IPS DF 6.9 (cell line): ENCODE results near the gene PDE3B.
"Not testable (repeated sequence)": the region's sequence is repeated elsewhere in the genome, so short reads cannot be mapped to it uniquely, and the experiment has no call there.

Experiments used
- DNase-seq: peaks from one replicate; pipeline ENCODE4 v3.0.0-alpha.2; 2013; ENCODE audit warnings: low read depth, low spot score
- H3K27ac ChIP-seq: one replicate; pipeline ENCODE4 v1.5.1; 2013; ENCODE audit warnings: low read length, control low read depth
- H3K27me3 ChIP-seq: 2 replicates; pipeline ENCODE4 v1.6.1; 2013; ENCODE audit warnings: mild to moderate bottlenecking, low read length; ENCODE audit not compliant: control insufficient read depth, insufficient read depth
- H3K36me3 ChIP-seq: 2 replicates; pipeline ENCODE4 v1.6.1; 2013; ENCODE audit warnings: low read length; ENCODE audit not compliant: control insufficient read depth, insufficient read depth
- H3K4me1 ChIP-seq: 2 replicates; pipeline ENCODE4 v1.6.1; 2013; ENCODE audit warnings: low read length; ENCODE audit not compliant: control insufficient read depth, insufficient read depth
- H3K4me3 ChIP-seq: 2 replicates; pipeline ENCODE4 v1.5.1; 2013; ENCODE audit warnings: mild to moderate bottlenecking, low read length
- H3K9me3 ChIP-seq: 2 replicates; pipeline ENCODE4 v1.6.1; 2013; ENCODE audit warnings: low read length, inconsistent platforms; ENCODE audit not compliant: control insufficient read depth, insufficient read depth
- WGBS: extraction: QIAGEN DNeasy Blood & Tissue Kit; methylation state at CpG from one replicate; pipeline ENCODE4 v1.1.7; 2013; ENCODE audit warnings: mixed read lengths, missing lambda C conversion rate; ENCODE audit not compliant: insufficient read length, insufficient coverage; 5-methylcytosine and 5-hydroxymethylcytosine counted together

PDE3B gene

GRCh38 chr11:14656536-14657457 lies 13.2 kb downstream of the PDE3B start:
- no CpG with 5 or more reads among the region's 4 CpGs for WGBS

GRCh38 chr11:14657841-14658240 lies 14.2 kb downstream of the PDE3B start:
- Histone ChIP-seq H3K36me3 (no peaks in the 10 kb centered on the region), H3K4me1 (no peaks in the 10 kb centered on the region), H3K27ac (no peak overlapping the region), H3K27me3 (no peaks in the 10 kb centered on the region), H3K4me3 (no peak overlapping the region), H3K9me3 (no peaks in the 10 kb centered on the region)
- no CpG with 5 or more reads among the region's 1 CpG for WGBS
- no peak for DNase-seq

More at GRCh38 chr11:14656536-14657457, 13.2 kb downstream of the PDE3B start:
- DNase-seq, result no peak
- no peaks in the 10 kb centered on the region for H3K4me1 ChIP-seq
- H3K9me3 ChIP-seq, result no peaks in the 10 kb centered on the region
- H3K36me3 ChIP-seq, result no peaks in the 10 kb centered on the region
- no peaks in the 10 kb centered on the region for H3K27me3 ChIP-seq
- no peak overlapping the region for H3K4me3 ChIP-seq
- no peak overlapping the region for H3K27ac ChIP-seq

- DNase-seq, H3K4me3 ChIP-seq, H3K4me1 ChIP-seq, H3K27me3 ChIP-seq, H3K27ac ChIP-seq, H3K36me3 ChIP-seq, H3K9me3 ChIP-seq: not testable (repeated sequence)
- no CpG with 5 or more reads among the region's 3 CpGs for WGBS
Measured at GRCh38 chr11:14664926-14665325, 21.3 kb downstream of the PDE3B start.

- DNase-seq, H3K4me3 ChIP-seq, H3K4me1 ChIP-seq, H3K27ac ChIP-seq, H3K27me3 ChIP-seq, H3K36me3 ChIP-seq, H3K9me3 ChIP-seq: not testable (repeated sequence)
- WGBS, result no CpG with 5 or more reads among the region's 4 CpGs
Measured at GRCh38 chr11:14667329-14667728, 23.7 kb downstream of the PDE3B start.

- 100% methylated on average over 1 of the region's 6 CpGs for WGBS
- no peaks in the 10 kb centered on the region for H3K9me3 ChIP-seq
Measured at GRCh38 chr11:14668731-14669301, 25.2 kb downstream of the PDE3B start.

GRCh38 chr11:14669499-14669898 lies 25.9 kb downstream of the PDE3B start:
- Histone ChIP-seq H3K4me1 (no peaks in the 10 kb centered on the region), H3K27me3 (no peaks in the 10 kb centered on the region), H3K4me3 (no peak overlapping the region), H3K27ac (no peak overlapping the region), H3K9me3 (no peaks in the 10 kb centered on the region), H3K36me3 (no peaks in the 10 kb centered on the region)
- no peak for DNase-seq
- WGBS, result no CpG with 5 or more reads among the region's 7 CpGs

More at GRCh38 chr11:14668731-14669301, 25.2 kb downstream of the PDE3B start:
- no peak for DNase-seq
- Histone ChIP-seq H3K27me3 (no peaks in the 10 kb centered on the region), H3K36me3 (no peaks in the 10 kb centered on the region), H3K4me1 (no peaks in the 10 kb centered on the region), H3K27ac (no peak overlapping the region), H3K4me3 (no peak overlapping the region)

- no peak overlapping the region for H3K4me3 ChIP-seq
- H3K27me3 ChIP-seq, result no peaks in the 10 kb centered on the region
- WGBS, result no CpG with 5 or more reads among the region's 3 CpGs
Measured at GRCh38 chr11:14669958-14670357, 26.4 kb downstream of the PDE3B start.

GRCh38 chr11:14672635-14673034 lies 29.0 kb downstream of the PDE3B start:
- no CpG with 5 or more reads among the region's 2 CpGs for WGBS
- no peak for DNase-seq
- H3K27ac ChIP-seq, result no peak overlapping the region
- H3K4me1 ChIP-seq, result no peaks in the 10 kb centered on the region
- no peaks in the 10 kb centered on the region for H3K27me3 ChIP-seq
- H3K9me3 ChIP-seq, result no peaks in the 10 kb centered on the region
- H3K4me3 ChIP-seq, result no peak overlapping the region
- H3K36me3 ChIP-seq, result no peaks in the 10 kb centered on the region

More at GRCh38 chr11:14669958-14670357, 26.4 kb downstream of the PDE3B start:
- H3K9me3 ChIP-seq, result no peaks in the 10 kb centered on the region
- no peaks in the 10 kb centered on the region for H3K4me1 ChIP-seq
- H3K36me3 ChIP-seq, result no peaks in the 10 kb centered on the region
- DNase-seq, result no peak
- H3K27ac ChIP-seq, result no peak overlapping the region

- no peak overlapping the region for H3K27ac ChIP-seq
- WGBS, result no CpG with 5 or more reads among the region's 4 CpGs
Measured at GRCh38 chr11:14673421-14673820, 29.8 kb downstream of the PDE3B start.

GRCh38 chr11:14673824-14674405 lies 30.3 kb downstream of the PDE3B start:
- DNase-seq, result no peak
- Histone ChIP-seq H3K4me3 (no peak overlapping the region), H3K27ac (no peak overlapping the region), H3K9me3 (no peaks in the 10 kb centered on the region), H3K27me3 (no peaks in the 10 kb centered on the region), H3K36me3 (no peaks in the 10 kb centered on the region), H3K4me1 (no peaks in the 10 kb centered on the region)
- WGBS, result no CpG with 5 or more reads among the region's 8 CpGs

More at GRCh38 chr11:14673421-14673820, 29.8 kb downstream of the PDE3B start:
- DNase-seq, result no peak
- Histone ChIP-seq H3K9me3 (no peaks in the 10 kb centered on the region), H3K27me3 (no peaks in the 10 kb centered on the region), H3K36me3 (no peaks in the 10 kb centered on the region), H3K4me1 (no peaks in the 10 kb centered on the region), H3K4me3 (no peak overlapping the region)
